ENCODE results near the gene OR52B4.

GRCh38 chr11:4375431-4376140, 7.4 kb upstream of the OR52B4 start:
- TF ChIP-seq CTCF (IDR thresholded peaks at IDR 0.05) (no peak), POLR2A (IDR thresholded peaks at IDR 0.05) (no peak)
